Smooth muscle cell (in vitro differentiated cells): ENCODE results near the gene SIRPB2. TPM values are rescaled to one million over a fixed set of nuclear protein-coding genes. Genes with fewer than 3 reads are reported as not detected.
A peak's percentile ranks its signal among the peaks of the same experiment; 100 is the strongest.

Source experiments
- DNase-seq: peaks from one replicate; lab custom pipeline; 2025; ENCODE audit not compliant: unreplicated experiment; lab: John Stamatoyannopoulos, UW
- H2AFZ ChIP-seq: fragments of 200-600 bp; sonication (generic); 2 replicates; pipeline ENCODE4 v1.6.0; 2016; ENCODE audit warnings: antibody characterized with exemption, low read depth, mild to moderate bottlenecking
- H3F3A ChIP-seq: fragments of 200-600 bp; sonication (generic); 2 replicates; pipeline ENCODE4 v1.6.0; 2017; ENCODE audit warnings: antibody characterized with exemption, low read depth
- H3K27ac ChIP-seq: fragments of 200-600 bp; sonication (generic); 2 replicates; pipeline ENCODE4 v1.5.1; 2016; ENCODE audit warnings: low read depth, mild to moderate bottlenecking
- H3K27me3 ChIP-seq: fragments of 200-600 bp; sonication (generic); 2 replicates; pipeline ENCODE4 v1.6.1; 2016; ENCODE audit warnings: low read depth, mild to moderate bottlenecking
- H3K36me3 ChIP-seq: fragments of 200-600 bp; sonication (generic); 2 replicates; pipeline ENCODE4 v1.5.1; 2016; ENCODE audit warnings: low read depth
- H3K4me1 ChIP-seq: fragments of 200-600 bp; sonication (generic); 2 replicates; pipeline ENCODE4 v1.5.1; 2016; ENCODE audit warnings: low read depth
- H3K4me2 ChIP-seq: fragments of 200-600 bp; sonication (generic); 2 replicates; pipeline ENCODE4 v1.6.0; 2016; ENCODE audit warnings: mild to moderate bottlenecking
- H3K4me3 ChIP-seq: fragments of 200-600 bp; sonication (generic); 2 replicates; pipeline ENCODE4 v1.5.1; 2016; ENCODE audit warnings: mild to moderate bottlenecking
- H3K79me2 ChIP-seq: fragments of 200-600 bp; sonication (generic); 2 replicates; pipeline ENCODE4 v1.6.0; 2016; ENCODE audit warnings: low read depth, mild to moderate bottlenecking
- H3K9ac ChIP-seq: fragments of 200-600 bp; sonication (generic); 2 replicates; pipeline ENCODE4 v1.6.0; 2016; ENCODE audit warnings: low read depth
- H3K9me3 ChIP-seq: fragments of 200-600 bp; sonication (generic); replicated peaks from 2 replicates; pipeline ENCODE4 v1.5.1; 2016; ENCODE audit warnings: low read depth
- H4K20me1 ChIP-seq: fragments of 200-600 bp; sonication (generic); 2 replicates; pipeline ENCODE4 v1.6.0; 2016; ENCODE audit warnings: low read depth
- WGBS: methylation state at CpG from one replicate; pipeline ENCODE4 v1.1.7; 2016; ENCODE audit warnings: low lambda C conversion rate; 5-methylcytosine and 5-hydroxymethylcytosine counted together
- polyA plus RNA-seq: library from polyadenylated mRNA; unstranded; fragments of >200 nt; fragmentation: Nextera tagmentation; extraction: Ambion mirVana; gene quantifications from 2 replicates; pipeline ENCODE4 v1.2.1, GENCODE V29; 2016
- total RNA-seq: library from RNA; depleted of rRNA; stranded (reverse); fragments of >200 nt; gene quantifications from 2 replicates; pipeline ENCODE4 v1.2.3, GENCODE V29; 2014
- TF ChIP-seq, protein P1 (sequence below): fragments of 200-600 bp; sonication (generic); IDR thresholded peaks from 2 replicates; pipeline ENCODE4 v1.5.1; 2017; ENCODE audit warnings: borderline replicate concordance, mild to moderate bottlenecking, antibody characterized with exemption; ENCODE audit not compliant: insufficient read depth, poor library complexity, severe bottlenecking

The SIRPB2 gene
- total and polyA plus RNA-seq, 2 experiments from 2014 or later: not detected

GRCh38 chr20:1438361-1438760, 52.9 kb downstream of the SIRPB2 start:
- Histone ChIP-seq H3F3A (no peaks in the 10 kb centered on the region), H2AFZ (no peak overlapping the region), H3K4me1 (no peaks in the 10 kb centered on the region), H3K27me3 (no peaks in the 10 kb centered on the region), H3K4me2 (no peak overlapping the region), H3K79me2 (no peaks in the 10 kb centered on the region), H3K27ac (no peak overlapping the region), H4K20me1 (no peaks in the 10 kb centered on the region), H3K36me3 (no peaks in the 10 kb centered on the region), H3K9ac (no peak overlapping the region), H3K9me3 (no peaks in the 10 kb centered on the region), H3K4me3 (no peak overlapping the region)
- TF ChIP-seq, protein P1, sequence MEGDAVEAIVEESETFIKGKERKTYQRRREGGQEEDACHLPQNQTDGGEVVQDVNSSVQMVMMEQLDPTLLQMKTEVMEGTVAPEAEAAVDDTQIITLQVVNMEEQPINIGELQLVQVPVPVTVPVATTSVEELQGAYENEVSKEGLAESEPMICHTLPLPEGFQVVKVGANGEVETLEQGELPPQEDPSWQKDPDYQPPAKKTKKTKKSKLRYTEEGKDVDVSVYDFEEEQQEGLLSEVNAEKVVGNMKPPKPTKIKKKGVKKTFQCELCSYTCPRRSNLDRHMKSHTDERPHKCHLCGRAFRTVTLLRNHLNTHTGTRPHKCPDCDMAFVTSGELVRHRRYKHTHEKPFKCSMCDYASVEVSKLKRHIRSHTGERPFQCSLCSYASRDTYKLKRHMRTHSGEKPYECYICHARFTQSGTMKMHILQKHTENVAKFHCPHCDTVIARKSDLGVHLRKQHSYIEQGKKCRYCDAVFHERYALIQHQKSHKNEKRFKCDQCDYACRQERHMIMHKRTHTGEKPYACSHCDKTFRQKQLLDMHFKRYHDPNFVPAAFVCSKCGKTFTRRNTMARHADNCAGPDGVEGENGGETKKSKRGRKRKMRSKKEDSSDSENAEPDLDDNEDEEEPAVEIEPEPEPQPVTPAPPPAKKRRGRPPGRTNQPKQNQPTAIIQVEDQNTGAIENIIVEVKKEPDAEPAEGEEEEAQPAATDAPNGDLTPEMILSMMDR: no peak
- WGBS: 94% methylated on average over 1 of the region's 1 CpG
- no peak for DNase-seq

DNA sequence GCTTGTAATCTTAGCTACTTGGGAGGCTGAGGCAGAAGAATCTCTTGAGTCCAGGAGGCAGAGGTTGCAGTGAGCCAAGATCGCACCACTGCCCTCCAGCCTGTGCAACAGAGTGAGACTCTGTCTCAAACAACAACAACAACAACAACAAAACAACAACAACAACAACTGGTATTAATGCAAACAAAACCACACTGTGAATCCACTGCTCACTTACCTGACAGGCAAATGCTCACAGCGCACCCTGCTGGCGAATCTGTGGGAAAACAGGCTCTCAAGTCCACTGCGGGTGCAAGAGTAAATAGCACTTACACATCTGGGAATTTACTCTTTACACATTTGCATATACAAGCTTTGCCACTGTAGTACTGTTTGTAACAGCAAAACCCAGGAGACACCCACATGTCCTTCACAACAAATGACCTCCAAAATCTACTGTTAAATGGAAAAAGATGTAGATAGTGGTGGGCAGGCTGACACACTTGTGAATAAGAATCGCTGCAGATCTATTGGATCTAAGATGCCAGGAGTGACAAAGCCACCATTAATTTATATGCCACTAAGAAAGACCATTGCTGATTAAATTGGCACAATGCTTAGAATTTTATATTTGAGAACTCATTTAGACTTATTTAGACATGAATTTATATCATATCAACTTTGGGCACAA, 53.9 kb downstream of the SIRPB2 start:
- TF ChIP-seq, protein P1: peak; percentile 78
- no peaks in the 10 kb centered on the region for H3K36me3 ChIP-seq
- no peaks in the 10 kb centered on the region for H3F3A ChIP-seq
- no peak overlapping the region for H3K4me3 ChIP-seq
- H3K9me3 ChIP-seq: no peaks in the 10 kb centered on the region
- no peaks in the 10 kb centered on the region for H3K27me3 ChIP-seq
- no peaks in the 10 kb centered on the region for H3K4me1 ChIP-seq
- no peaks in the 10 kb centered on the region for H4K20me1 ChIP-seq
- DNase-seq: no peak
- H3K27ac ChIP-seq: no peak overlapping the region
- no peak overlapping the region for H3K4me2 ChIP-seq
- H3K9ac ChIP-seq: no peak overlapping the region
- H2AFZ ChIP-seq: no peak overlapping the region
- H3K79me2 ChIP-seq: no peaks in the 10 kb centered on the region
- WGBS: 30% methylated on average over 5 of the region's 5 CpGs

- no peaks in the 10 kb centered on the region for H4K20me1 ChIP-seq
- H3K4me1 ChIP-seq: no peaks in the 10 kb centered on the region
- H3K4me3 ChIP-seq: no peak overlapping the region
- no peaks in the 10 kb centered on the region for H3K36me3 ChIP-seq
- TF ChIP-seq, protein P1: no peak
- H3K79me2 ChIP-seq: no peaks in the 10 kb centered on the region
- H2AFZ ChIP-seq: no peak overlapping the region
- H3K27ac ChIP-seq: no peak overlapping the region
- no peaks in the 10 kb centered on the region for H3F3A ChIP-seq
- no peak for DNase-seq
- WGBS: 90% methylated on average over 8 of the region's 8 CpGs
- H3K4me2 ChIP-seq: no peak overlapping the region
- no peaks in the 10 kb centered on the region for H3K27me3 ChIP-seq
- H3K9me3 ChIP-seq: no peaks in the 10 kb centered on the region
- H3K9ac ChIP-seq: no peak overlapping the region
Observed at GRCh38 chr20:1436263-1436662, 55.0 kb downstream of the SIRPB2 start.

DNA sequence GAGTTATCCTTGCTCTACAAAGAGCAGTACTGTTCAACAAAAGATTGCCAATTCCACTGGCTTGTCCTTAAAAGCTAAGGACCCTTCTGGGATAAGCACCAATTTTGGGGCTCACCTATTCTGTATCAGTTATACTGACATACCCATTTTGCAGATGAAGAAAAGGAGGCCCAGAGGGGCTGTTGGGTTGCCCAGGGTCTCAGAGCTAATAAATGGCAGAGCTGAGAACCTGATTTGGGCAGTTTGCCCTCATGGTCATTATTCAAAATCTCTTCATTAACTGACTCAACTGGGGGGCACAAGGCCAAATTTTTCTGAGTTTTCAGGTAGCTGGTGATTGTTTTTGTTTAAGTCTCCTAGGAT, 55.9 kb downstream of the SIRPB2 start:
- Histone ChIP-seq H3K4me2 (no peak overlapping the region), H3K4me1 (no peaks in the 10 kb centered on the region), H3K79me2 (no peaks in the 10 kb centered on the region), H3K4me3 (no peak overlapping the region), H3K36me3 (no peaks in the 10 kb centered on the region), H3K27ac (no peak overlapping the region), H3K9ac (no peak overlapping the region), H3F3A (no peaks in the 10 kb centered on the region), H2AFZ (no peak overlapping the region), H3K9me3 (no peaks in the 10 kb centered on the region), H3K27me3 (no peaks in the 10 kb centered on the region), H4K20me1 (no peaks in the 10 kb centered on the region)
- DNase-seq: no peak
- TF ChIP-seq, protein P1: no peak
